C1 segment of cervical spinal cord (tissue), 14 donors: Measurements from ENCODE around the gene SLC38A7.
"Not testable (repeated sequence)": the region's sequence is repeated elsewhere in the genome, so short reads cannot be mapped to it uniquely, and the experiment has no call there.

Experiments used
- DNase-seq, 14 donors: peaks; one replicate each; lab custom pipeline; 2025; lab: John Stamatoyannopoulos, UW

SLC38A7 gene

DNA sequence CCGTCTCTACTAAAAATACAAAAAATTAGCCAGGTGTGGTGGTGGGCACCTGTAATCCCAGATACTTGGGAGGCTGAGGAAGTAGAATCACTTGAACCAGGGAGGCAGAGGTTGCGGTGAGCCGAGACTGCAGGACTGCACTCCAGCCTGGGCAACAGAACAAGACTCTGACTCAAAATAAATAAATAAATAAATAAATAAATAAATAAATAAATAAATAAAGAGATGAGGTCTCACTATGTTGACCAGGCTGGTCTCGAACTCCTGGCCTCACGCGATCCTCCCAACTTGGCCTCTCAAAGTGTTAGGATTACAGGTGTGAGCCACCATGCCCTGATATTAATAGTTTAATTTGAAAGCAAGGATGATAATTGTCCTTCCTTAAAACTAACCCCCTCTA is 47.5 kb downstream of the SLC38A7 start:
- DNase-seq: not testable (repeated sequence)

DNA sequence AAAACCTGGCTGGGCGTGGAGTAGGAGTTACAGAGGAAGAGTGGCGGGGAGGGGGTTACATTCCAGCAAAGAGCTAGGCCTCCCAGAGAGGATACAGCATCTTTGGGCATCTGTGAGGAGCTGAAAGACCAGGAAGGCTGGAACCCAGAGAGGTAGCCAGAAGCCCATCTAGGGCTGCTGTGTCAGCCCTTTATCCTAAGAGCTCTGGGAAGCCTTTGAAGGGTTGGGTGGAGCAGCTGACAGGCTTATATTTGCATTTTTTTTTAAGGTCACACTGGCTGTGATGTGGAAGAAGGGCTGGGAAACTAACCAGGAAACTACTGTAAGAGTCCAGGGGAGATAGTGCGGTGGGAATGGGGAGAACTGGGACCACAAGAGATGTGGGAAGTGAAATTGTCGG is 48.1 kb downstream of the SLC38A7 start:
- no peak for DNase-seq

DNA sequence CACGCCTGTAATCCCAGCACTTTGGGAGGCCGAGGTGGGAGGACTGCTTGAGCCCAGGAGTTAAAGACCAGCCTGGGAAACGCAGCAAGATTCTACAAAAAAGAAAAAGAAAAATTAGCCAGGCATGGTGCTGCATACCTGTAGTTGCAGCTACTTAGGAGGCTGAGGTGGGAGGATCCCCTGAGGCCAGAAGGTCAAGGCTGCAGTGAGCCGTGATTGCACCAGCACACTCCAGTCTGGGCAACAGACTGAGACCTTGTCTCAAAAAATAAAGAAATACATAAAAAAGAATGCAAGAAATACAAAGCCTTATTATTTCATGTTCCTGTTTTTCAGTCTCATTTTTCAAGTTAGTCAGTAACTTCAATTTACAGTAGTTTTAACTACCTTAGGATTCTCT is 49.1 kb downstream of the SLC38A7 start:
- no peak for DNase-seq

DNA sequence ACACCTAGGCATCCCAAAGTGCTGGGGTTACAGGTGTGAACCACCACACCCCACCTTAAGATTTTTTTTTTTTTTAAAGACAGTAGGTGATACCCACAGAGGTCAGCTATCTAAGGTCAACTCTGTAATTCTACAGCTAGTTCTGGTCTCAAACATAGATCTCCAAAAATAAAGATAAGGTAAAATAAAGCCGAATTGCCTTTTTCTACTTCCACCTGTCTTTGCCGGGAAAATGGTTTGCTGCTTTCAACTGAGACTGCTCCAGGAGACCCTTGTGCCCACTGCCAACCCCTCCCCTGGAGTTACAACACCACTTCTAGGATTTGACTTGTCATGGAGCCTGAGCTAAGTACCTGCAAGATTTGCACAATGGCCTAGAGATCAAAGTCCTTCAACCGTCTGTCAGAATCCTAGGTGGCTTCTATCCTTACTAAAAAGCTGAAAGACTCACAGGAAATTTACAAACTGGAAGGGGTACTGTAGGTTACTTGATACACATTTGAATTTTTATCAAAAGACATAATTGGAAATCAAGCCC is 50.2 kb downstream of the SLC38A7 start:
- no peak for DNase-seq

DNA sequence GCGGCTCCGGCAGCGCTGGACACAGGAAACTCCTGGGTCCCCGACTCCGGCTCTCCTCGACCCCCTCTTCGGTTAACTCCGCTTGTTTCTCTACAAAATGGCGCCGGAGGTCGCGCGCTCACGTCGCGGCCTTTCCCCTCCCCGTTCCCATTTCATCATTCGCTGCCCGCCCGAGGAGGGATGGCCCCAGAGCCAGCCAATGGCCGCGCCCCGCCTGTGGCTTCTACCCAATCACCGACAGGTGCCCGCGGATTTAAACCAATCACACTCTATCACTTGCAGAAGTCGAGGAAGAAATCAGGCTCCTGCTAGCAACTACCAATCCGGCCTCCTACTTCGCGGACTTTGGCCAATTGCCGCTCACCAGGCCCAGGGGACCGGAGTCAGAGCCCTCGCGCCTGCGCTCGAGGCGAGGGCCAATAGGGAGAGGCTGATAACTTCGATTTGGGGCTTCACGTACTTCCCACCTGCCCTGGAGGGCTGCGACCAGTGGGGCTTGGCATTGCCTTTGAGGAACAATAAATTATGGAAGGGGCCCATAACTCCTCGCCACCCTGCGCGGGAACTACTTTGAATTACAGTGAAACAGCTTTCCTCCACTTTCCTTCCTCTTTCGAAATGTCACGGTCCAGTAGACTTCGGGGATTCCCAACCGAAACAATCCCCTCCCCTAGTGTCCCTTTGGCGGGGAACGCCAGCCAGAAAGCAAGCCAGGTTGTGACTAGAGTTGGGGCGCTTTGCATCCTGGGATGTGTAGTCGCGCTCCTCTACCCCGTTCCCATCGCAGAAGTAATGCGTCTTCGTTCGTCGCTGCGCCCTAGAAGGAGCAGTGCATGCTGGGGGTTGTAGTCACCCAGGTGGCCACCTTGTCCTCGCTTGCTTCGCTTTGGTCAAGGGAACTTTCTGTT is 54.6 kb downstream of the SLC38A7 start, which contains the start of gene CNOT1:
TSS of gene CNOT1 (minus strand) at position 94 of the 908 bp plus-strand sequence. CDS start 30,489 bp downstream, outside the sequence.
- DNase-seq: peak; percentile 95 to 99 (median 98)

DNA sequence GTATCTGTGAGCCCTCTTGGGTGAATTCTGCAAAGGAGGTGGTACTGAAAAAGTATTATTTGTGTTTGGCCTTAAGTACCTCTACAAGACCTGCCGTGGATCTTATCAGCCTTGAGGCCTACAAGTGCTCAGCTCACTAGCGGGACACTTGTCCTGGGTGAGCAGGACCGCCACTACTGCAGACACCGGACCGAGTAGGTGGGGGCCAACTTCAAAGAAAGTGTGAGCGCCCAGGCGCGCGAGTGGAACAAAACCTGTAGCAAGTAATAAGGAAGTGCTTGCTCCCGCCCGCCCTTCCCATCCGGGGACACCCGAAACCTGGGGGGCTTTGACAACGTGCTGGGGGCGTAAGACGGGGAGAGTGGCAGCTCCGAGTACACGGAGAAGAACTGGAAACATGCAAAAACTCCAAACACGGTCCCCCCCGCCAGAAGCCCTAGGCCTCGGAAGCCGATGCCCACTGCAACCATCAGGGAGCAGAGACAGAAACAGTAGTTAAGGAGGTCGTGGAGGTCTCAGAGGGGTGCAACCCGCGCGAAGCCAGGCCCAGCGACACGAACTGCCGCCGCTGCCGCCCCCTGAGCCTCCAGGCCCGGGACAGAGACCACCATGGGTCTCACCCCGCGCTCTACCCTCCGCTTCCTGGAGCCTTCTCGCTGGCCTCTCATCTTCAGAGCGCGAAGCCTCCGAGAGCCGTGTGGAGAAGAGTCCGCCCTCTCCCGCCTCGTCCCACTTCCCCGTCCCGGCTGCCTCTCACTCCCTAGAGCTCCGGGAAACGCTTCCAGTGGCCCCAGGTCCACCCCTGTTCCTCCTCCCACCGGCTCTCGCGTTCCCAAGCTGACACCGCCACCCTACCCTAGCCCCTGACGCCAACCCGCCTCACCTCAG is 55.5 kb downstream of the SLC38A7 start:
- peak in 11 of 14 donors; percentile 30 to 73 (median 44) for DNase-seq

DNA sequence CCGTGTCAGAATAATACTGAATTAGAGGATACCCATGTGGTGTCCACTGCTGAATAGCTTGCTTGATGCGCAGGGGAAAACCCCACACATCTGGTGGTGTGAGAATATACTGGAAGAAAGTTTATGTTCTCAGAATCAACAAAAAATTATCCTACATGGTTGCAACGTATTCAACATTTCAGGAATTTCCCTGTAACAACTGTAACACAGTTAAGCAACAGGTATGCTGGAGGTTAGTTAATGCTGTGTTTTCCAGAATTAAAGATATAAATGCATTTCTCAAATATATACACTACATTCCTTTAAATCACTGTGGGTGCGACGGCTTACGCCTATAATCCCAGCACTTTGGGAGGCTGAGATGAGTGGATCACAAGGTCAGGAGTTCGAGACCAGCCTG is 60.4 kb downstream of the SLC38A7 start:
- DNase-seq: no peak

DNA sequence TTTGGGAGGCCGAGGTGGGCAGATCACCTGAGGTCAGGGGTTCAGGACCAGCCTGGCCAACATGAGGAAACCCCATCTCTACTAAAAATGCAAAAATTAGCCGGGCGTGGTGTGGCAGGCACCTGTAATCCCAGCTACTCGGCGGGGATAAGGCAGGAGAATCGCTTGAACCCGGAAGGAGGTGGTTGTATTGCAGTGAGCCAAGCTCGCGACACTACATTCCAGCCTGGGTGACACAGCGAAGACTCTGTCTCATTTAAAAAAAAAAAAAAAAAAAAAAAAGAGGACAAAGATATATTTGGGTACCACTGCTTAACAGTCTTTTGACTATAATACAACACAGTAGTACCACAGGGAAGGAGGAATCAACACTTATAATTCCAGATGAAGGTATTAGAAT is 64.2 kb downstream of the SLC38A7 start:
- no peak for DNase-seq

DNA sequence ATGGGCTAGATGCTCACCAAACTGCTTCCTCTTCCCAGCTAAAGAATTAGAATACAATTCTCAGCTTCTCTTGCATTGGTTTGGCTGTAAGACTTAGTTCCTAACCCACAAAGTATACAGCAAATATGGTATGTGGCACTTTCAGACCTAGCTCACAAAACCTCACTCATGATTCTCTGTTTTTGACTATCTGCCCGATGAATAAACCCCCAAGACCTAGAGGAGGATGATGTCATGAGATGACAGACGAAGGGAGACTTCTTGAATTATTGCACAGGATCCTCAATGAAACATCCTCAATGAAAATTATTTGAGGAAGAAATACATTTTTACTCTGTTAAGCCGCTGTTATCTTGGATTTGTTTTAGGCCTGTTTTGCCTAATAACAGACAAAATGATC is 69.3 kb downstream of the SLC38A7 start:
- no peak for DNase-seq
